HG03139 (cell line): ENCODE measurements around the gene LRRTM1.

Source experiments
- ATAC-seq: cut with Tn5 transposase; IDR thresholded peaks from one replicate; pipeline ENCODE4 v1.9.1; 2021; ENCODE audit not compliant: unreplicated experiment

The LRRTM1 gene, protein sequence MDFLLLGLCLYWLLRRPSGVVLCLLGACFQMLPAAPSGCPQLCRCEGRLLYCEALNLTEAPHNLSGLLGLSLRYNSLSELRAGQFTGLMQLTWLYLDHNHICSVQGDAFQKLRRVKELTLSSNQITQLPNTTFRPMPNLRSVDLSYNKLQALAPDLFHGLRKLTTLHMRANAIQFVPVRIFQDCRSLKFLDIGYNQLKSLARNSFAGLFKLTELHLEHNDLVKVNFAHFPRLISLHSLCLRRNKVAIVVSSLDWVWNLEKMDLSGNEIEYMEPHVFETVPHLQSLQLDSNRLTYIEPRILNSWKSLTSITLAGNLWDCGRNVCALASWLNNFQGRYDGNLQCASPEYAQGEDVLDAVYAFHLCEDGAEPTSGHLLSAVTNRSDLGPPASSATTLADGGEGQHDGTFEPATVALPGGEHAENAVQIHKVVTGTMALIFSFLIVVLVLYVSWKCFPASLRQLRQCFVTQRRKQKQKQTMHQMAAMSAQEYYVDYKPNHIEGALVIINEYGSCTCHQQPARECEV

GRCh38 chr2:80303909-80304837 is at the start of gene LRRTM1:
Gene LRRTM1, minus strand, starts transcription at chr2:80304752. Its CDS starts 933 bp downstream, at chr2:80303819.
- no peak for ATAC-seq

DNA sequence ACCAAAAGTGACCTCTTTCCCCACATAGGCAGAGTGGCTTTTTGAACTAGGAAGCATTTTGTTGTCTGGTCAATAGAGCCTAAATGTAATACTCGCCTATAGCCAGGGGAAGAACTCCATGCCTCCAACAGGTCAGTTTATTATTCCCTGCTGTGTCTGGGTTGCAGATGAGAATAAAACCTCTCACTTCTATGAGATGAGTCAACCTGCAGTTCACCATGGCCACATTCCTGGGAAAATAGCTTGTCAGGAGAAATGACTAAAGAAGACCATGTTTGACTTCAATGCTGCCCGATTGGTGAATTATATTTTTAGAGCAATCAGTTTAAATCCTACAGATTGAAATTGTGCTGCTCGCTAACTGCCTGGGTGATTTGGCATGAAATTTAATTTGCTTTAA is 46.7 kb upstream of the LRRTM1 start:
- ATAC-seq: no peak

DNA sequence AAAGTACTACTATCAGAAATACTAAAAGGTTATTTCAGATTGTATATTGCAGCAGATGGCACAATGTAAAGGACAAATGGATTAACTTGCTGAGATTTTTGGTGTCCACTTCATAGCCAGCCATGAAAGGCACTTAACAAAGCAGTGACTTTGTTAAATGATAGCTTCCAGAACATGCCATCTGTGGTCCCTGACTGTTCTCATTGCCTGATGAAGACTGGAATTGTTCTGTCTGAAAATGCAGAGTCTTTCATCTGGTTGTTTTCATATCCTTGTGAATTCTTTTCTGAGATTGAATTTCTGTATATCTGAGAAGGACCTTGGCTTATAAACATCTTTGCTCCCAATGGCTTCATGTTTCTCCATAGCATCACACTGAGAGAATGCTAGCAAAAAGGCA is 44.4 kb upstream of the LRRTM1 start:
- ATAC-seq: no peak

DNA sequence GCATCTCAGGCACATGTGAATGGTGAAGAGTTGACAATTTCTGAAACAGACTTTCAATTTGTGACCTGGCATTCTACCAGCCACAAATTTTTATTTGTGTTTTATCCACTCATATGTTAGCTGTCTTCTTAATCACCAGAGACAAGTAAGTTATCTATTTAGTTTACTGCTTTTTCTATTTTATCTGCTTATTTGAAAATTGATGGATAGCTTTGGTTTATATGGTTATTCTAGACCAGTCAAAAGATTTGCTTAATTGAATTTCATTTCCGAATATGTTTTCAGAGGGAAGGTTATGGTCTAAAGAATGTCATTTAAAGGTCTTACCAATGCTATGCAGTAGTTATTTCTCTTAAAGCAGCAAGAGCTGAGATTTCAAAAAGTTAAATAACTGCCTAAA is 43.5 kb upstream of the LRRTM1 start:
- no peak for ATAC-seq

GRCh38 chr2:80340022-80340421 is 35.5 kb upstream of the LRRTM1 start:
- no peak for ATAC-seq

DNA sequence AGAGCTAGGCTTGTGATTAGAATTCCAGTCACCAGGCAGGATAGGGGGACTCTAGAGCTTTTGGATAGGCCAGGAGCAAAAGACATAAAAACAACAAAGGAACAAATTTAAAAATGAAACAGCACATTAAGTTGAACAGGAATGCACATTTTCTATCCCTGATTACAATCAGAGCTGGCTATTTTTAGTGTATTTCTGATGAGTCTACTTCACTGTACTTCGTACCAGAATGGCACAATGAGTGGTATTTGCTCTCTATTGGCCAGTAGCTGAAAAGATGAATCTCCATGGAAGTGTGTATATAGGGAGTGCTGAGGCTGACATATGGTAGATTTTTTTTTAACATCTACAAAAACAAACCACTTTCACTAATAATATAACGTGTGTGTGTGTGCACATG is 34.2 kb upstream of the LRRTM1 start:
- no peak for ATAC-seq

DNA sequence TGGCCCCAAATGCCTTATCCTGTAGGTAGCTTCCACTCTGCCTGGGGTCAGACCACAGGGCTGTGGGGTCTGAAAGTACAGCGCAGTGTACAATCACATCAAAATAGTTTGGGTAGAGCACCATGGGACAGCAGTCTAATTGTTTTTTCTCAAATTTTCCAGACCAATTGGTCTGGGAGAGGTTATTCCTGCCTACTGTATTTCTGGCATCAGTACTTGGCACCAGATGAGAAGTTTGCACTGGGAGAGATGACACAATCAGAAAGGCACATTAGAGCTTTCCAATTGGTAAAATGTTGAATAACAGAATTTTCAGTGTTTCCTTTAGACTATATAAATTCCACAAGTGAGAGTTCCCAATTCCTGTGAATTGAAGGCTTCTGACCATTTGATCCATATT is 30.9 kb upstream of the LRRTM1 start:
- no peak for ATAC-seq

DNA sequence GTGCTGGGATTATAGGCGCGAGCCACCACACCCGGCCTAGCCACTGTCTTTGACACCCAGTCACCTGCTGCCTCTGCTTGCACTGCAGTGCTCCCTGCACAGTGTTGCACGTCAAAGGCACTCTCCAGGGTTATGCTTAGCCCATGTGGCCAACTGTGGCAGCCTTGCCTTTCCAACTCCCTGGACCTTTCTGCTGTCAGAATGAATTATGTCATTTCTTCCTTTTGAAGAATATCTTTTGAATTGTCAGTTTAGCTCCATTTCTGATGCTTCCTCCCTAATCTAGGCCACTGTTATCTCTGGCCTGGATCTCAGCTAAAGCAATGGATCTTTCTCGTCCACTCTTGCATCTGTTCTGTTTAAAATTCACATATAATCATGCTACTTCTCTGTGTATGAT is 29.3 kb upstream of the LRRTM1 start:
- no peak for ATAC-seq

- ATAC-seq: no peak
Observed at GRCh38 chr2:80330527-80331450, 26.2 kb upstream of the LRRTM1 start.

GRCh38 chr2:80329491-80329890 is 24.9 kb upstream of the LRRTM1 start:
- ATAC-seq: no peak

GRCh38 chr2:80328159-80328571 is 23.6 kb upstream of the LRRTM1 start:
- no peak for ATAC-seq

GRCh38 chr2:80326861-80327260 is 22.3 kb upstream of the LRRTM1 start:
- ATAC-seq: no peak

DNA sequence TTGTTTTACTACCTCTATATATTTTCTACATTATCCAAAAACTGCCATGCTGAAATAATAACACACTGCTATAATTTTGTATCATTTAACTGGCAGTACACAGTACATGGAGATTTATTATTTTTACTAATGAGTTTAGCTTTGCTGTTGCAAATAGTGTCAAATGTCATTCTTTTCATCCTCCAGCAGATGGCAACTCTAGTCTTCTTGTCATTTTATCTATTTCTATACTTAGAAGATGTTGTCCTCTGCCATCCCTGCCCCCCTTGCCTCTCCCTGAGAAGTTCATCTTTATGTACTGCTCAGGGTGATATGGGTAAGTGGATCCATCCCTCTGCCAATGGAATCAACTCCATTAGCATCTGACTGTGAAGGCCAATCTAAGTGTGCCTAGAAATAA is 21.7 kb upstream of the LRRTM1 start:
- ATAC-seq: no peak

GRCh38 chr2:80324525-80324924 is 20.0 kb upstream of the LRRTM1 start:
- no peak for ATAC-seq

DNA sequence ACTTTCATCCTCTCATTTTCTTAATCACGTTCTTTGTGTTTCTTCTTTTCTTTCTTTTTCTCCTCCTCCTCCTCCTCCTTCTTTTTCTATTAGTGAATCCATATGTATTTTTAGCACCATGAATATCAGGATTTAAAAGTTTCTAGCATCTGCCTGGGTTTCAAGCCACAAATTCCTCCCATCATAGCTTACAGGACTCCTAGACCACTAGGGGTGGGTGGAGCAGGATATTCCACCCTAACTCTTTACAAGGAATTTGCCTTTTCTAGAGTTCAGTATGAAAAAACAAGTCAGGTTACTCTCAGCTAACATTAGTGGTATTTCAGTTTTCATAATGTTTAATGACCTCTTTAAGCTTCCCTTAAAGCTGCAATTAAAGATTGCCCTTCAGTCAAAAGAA is 19.1 kb upstream of the LRRTM1 start:
- no peak for ATAC-seq

- ATAC-seq: no peak
Observed at GRCh38 chr2:80322958-80323357, 18.4 kb upstream of the LRRTM1 start.

DNA sequence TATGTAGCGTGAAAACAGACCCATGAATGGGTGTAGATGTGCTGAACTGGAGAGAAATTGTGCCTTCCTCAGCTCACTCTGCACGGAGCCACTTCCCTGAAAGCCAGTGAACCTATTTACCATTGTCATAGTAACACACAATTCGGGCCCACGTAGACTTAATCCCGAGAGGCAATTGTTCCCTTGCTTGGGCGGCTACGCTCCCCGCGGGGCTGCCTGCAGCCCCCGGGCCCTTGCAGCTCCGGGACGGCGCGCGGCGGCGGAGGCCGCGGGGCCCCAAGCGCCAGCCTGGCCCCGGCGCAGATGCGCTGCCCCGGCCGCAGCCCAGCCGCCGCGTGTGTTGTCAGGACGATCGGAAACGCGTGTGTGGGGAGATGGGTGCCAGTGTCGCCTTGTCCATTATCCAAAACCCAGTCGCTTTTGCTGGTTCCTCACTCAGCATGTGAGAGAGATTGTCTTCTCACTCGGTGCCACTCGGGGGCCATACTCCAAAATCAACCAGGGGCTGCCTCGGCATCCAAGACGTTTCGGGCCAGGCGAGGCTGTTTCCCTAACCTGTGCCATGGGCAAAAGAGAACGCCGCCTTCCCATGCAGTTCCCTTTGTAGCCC is 17.9 kb upstream of the LRRTM1 start:
- ATAC-seq: no peak

DNA sequence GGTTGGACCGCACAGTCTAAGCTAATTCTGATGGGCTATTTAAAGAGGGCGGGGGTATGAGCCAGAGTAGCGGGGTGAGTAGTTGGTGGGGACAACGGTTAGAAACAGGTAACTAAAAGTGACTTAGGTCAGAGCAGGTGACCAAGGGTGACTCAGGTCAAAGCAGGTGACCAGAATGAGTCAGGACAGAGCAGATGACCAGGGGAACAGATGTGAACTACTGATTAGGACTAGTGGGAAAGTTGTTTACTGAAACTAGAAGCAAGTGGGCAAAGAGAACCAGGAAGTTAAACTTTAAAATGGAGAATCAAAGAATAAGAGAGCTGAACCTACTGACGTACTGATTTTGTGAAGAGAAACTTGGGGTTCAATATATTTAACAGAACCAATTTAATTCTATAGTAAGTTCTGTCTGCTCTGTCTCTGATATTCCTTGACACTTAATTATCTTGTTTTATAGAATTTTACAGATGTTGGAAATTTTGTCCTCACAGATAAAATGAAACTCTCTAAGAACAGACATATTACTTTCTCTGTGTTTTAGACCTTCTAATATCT is 7.8 kb upstream of the LRRTM1 start:
- no peak for ATAC-seq

DNA sequence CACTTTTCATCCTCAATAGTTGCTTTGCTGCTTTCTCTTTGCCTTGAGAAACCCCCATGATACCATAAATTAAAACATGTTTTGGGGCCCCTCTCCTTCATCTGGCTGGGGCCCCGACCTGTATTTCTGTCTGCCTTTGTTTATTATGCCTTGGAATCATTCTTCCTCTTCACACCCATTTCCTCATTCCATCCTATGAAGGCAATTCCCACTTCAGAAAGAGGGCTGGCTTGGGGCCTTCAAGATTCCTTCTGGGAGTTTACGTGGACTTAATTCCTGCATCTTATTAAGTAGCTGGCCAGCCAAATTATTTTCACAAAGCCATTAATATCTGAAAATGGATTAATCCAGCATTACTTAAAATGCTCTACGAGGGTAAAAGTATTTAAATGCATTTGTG is 6.8 kb upstream of the LRRTM1 start:
- no peak for ATAC-seq
